ENCODE data around the gene HMHB1. TPM values are rescaled to one million over a fixed set of nuclear protein-coding genes. Genes with fewer than 3 reads are reported as not detected.

Gene HMHB1
- not detected in 2 replicates for total RNA-seq (2014; rRNA removed; shearing (Covaris generic); ENCODE audit: low replicate concordance)

- no peaks in the 10 kb centered on the region for H3K9me2 ChIP-seq (replicated peaks; ENCODE audit: insufficient read depth, low read length)
- H3K27ac ChIP-seq (ENCODE audit: low read length): no peak within 1 kb of the TSS
- H2AFZ ChIP-seq (ENCODE audit: low read length): no peak within 1 kb of the TSS
- no peak within 1 kb of the TSS for H3K4me2 ChIP-seq (ENCODE audit: low read depth, low read length, poor library complexity, severe bottlenecking)
- DNase-seq: no peak
- no peak within 1 kb of the TSS for H3K4me3 ChIP-seq (ENCODE audit: low read length)
- peaks cover 3% of the 10 kb centered on the region; the same call in 1 of the 2 replicates for H3K4me1 ChIP-seq (ENCODE audit: low read length)
- H3K79me2 ChIP-seq (ENCODE audit: low read length): no peaks in the 10 kb centered on the region
- no peak within 1 kb of the TSS for H3K9ac ChIP-seq (ENCODE audit: low read length)
- no peaks in the 10 kb centered on the region for H3K9me3 ChIP-seq (ENCODE audit: low read length)
- no peaks in the 10 kb centered on the region for H4K20me1 ChIP-seq (ENCODE audit: insufficient read depth, low read depth, low read length)
- H3K27me3 ChIP-seq (ENCODE audit: low read length): no peaks in the 10 kb centered on the region
- H3K36me3 ChIP-seq (ENCODE audit: insufficient read depth, low read length): no peaks in the 10 kb centered on the region
These were observed at the start of gene HMHB1 for GRCh38 chr5:143812085-143812705. Gene HMHB1 (plus strand): TSS chr5:143812161.

GRCh38 chr5:143762636-143763220, 49.2 kb upstream of the HMHB1 start:
- H3K4me3 ChIP-seq (ENCODE audit: low read length): no peak overlapping the region
- H3K27me3 ChIP-seq (ENCODE audit: low read length): no peaks in the 10 kb centered on the region
- no peak overlapping the region for H2AFZ ChIP-seq (ENCODE audit: low read length)
- no peaks in the 10 kb centered on the region for H3K4me1 ChIP-seq (ENCODE audit: low read length)
- H3K4me2 ChIP-seq (ENCODE audit: low read depth, low read length, poor library complexity, severe bottlenecking): no peak overlapping the region
- no peak overlapping the region for H3K27ac ChIP-seq (ENCODE audit: low read length)
- H3K9me3 ChIP-seq (ENCODE audit: low read length): no peaks in the 10 kb centered on the region
- no peaks in the 10 kb centered on the region for H3K36me3 ChIP-seq (ENCODE audit: insufficient read depth, low read length)
- no peaks in the 10 kb centered on the region for H3K9me2 ChIP-seq (replicated peaks; ENCODE audit: insufficient read depth, low read length)
- H3K9ac ChIP-seq (ENCODE audit: low read length): no peak overlapping the region
- no peaks in the 10 kb centered on the region for H4K20me1 ChIP-seq (ENCODE audit: insufficient read depth, low read depth, low read length)
- DNase-seq: no peak
- H3K79me2 ChIP-seq (ENCODE audit: low read length): no peaks in the 10 kb centered on the region

- Histone ChIP-seq H3K9me2 (replicated peaks; ENCODE audit: insufficient read depth, low read length) (no peaks in the 10 kb centered on the region), H2AFZ (ENCODE audit: low read length) (no peak overlapping the region), H3K36me3 (ENCODE audit: insufficient read depth, low read length) (no peaks in the 10 kb centered on the region), H3K9ac (ENCODE audit: low read length) (no peak overlapping the region), H3K4me2 (ENCODE audit: low read depth, low read length, poor library complexity, severe bottlenecking) (no peak overlapping the region), H3K79me2 (ENCODE audit: low read length) (no peaks in the 10 kb centered on the region), H3K4me3 (ENCODE audit: low read length) (no peak overlapping the region), H4K20me1 (ENCODE audit: insufficient read depth, low read depth, low read length) (no peaks in the 10 kb centered on the region), H3K27me3 (ENCODE audit: low read length) (no peaks in the 10 kb centered on the region), H3K4me1 (ENCODE audit: low read length) (peaks cover 7% of the 10 kb centered on the region), H3K9me3 (ENCODE audit: low read length) (no peaks in the 10 kb centered on the region), H3K27ac (ENCODE audit: low read length) (no peak overlapping the region)
- DNase-seq: no peak
These were observed 44.8 kb upstream of the HMHB1 start for GRCh38 chr5:143767162-143767561.

DNA sequence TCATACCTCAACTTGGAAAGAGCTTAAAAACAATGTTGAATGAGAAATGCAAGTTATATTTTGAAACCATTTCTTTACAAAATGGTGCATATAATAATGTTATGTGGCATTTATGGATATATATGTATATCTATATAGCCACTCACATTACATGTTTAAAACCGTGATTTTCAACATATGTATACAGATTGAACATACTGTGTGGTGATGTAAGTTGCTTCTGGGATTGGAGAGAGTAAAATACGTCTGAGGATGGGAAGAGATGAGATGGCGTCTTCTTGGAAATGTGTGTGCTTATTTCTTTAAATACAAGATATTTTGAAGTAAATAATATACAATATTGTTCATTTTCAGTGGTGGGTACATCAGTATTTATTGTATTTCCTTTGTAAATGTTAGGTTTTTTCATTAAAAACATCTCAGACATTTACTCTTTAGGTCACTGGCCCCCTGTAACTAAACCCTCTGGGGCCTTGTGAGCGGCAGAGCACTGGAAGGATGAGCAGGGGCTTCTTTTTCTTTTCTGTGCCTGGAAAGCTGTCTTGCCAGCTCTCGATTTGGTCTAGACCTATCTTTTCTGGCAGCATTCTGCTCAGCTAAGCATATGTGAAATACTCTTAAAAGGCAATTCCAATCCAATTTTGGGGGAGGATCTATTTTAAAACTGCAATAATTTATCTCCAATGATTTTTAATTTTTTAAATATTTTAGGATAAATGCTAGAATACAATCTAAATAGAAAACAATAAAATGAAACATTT, 42.8 kb upstream of the HMHB1 start:
- no peak overlapping the region for H2AFZ ChIP-seq (ENCODE audit: low read length)
- H3K9me2 ChIP-seq (replicated peaks; ENCODE audit: insufficient read depth, low read length): no peaks in the 10 kb centered on the region
- no peaks in the 10 kb centered on the region for H3K79me2 ChIP-seq (ENCODE audit: low read length)
- H3K9ac ChIP-seq (ENCODE audit: low read length): no peak overlapping the region
- no peak overlapping the region for H3K4me2 ChIP-seq (ENCODE audit: low read depth, low read length, poor library complexity, severe bottlenecking)
- H3K4me1 ChIP-seq (ENCODE audit: low read length): peaks cover 7% of the 10 kb centered on the region
- H3K36me3 ChIP-seq (ENCODE audit: insufficient read depth, low read length): no peaks in the 10 kb centered on the region
- no peak for DNase-seq
- H3K9me3 ChIP-seq (ENCODE audit: low read length): no peaks in the 10 kb centered on the region
- H3K27ac ChIP-seq (ENCODE audit: low read length): no peak overlapping the region
- H3K27me3 ChIP-seq (ENCODE audit: low read length): no peaks in the 10 kb centered on the region
- no peaks in the 10 kb centered on the region for H4K20me1 ChIP-seq (ENCODE audit: insufficient read depth, low read depth, low read length)
- H3K4me3 ChIP-seq (ENCODE audit: low read length): no peak overlapping the region

GRCh38 chr5:143770450-143770849, 41.5 kb upstream of the HMHB1 start:
- H3K27me3 ChIP-seq (ENCODE audit: low read length): no peaks in the 10 kb centered on the region
- peaks cover 10% of the 10 kb centered on the region for H3K4me1 ChIP-seq (ENCODE audit: low read length)
- H3K9me3 ChIP-seq (ENCODE audit: low read length): no peaks in the 10 kb centered on the region
- no peak overlapping the region for H3K9ac ChIP-seq (ENCODE audit: low read length)
- H2AFZ ChIP-seq (ENCODE audit: low read length): no peak overlapping the region
- H3K4me3 ChIP-seq (ENCODE audit: low read length): no peak overlapping the region
- no peak overlapping the region for H3K27ac ChIP-seq (ENCODE audit: low read length)
- H3K36me3 ChIP-seq (ENCODE audit: insufficient read depth, low read length): no peaks in the 10 kb centered on the region
- no peak for DNase-seq
- no peaks in the 10 kb centered on the region for H3K79me2 ChIP-seq (ENCODE audit: low read length)
- no peaks in the 10 kb centered on the region for H4K20me1 ChIP-seq (ENCODE audit: insufficient read depth, low read depth, low read length)
- H3K4me2 ChIP-seq (ENCODE audit: low read depth, low read length, poor library complexity, severe bottlenecking): no peak overlapping the region
- H3K9me2 ChIP-seq (replicated peaks; ENCODE audit: insufficient read depth, low read length): no peaks in the 10 kb centered on the region

DNA sequence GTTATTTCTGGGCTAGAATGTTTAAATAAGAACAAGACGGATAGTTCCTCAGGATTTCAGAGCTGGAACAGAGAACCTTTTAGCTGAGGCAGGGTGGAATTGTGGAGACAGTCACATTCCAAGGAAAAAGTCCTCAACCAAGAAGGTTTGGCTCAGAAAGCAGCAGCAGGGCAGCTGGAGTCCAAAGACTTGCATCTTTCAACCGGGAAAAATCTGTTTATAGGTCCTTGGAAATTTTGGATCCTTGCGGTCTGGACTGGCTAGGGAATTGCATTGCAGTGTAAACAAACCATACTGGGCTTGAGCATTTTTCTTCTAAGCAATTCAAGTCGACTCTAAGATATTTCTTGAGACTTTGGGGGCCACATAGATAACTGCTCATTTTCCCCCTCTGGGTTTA, 40.8 kb upstream of the HMHB1 start:
- H3K4me2 ChIP-seq (ENCODE audit: low read depth, low read length, poor library complexity, severe bottlenecking): no peak overlapping the region
- no peak for DNase-seq
- no peak overlapping the region for H3K9ac ChIP-seq (ENCODE audit: low read length)
- H3K9me3 ChIP-seq (ENCODE audit: low read length): no peaks in the 10 kb centered on the region
- H3K79me2 ChIP-seq (ENCODE audit: low read length): no peaks in the 10 kb centered on the region
- H2AFZ ChIP-seq (ENCODE audit: low read length): no peak overlapping the region
- no peak overlapping the region for H3K27ac ChIP-seq (ENCODE audit: low read length)
- H4K20me1 ChIP-seq (ENCODE audit: insufficient read depth, low read depth, low read length): no peaks in the 10 kb centered on the region
- H3K9me2 ChIP-seq (replicated peaks; ENCODE audit: insufficient read depth, low read length): no peaks in the 10 kb centered on the region
- no peak overlapping the region for H3K4me3 ChIP-seq (ENCODE audit: low read length)
- no peaks in the 10 kb centered on the region for H3K27me3 ChIP-seq (ENCODE audit: low read length)
- peaks cover 10% of the 10 kb centered on the region for H3K4me1 ChIP-seq (ENCODE audit: low read length)
- no peaks in the 10 kb centered on the region for H3K36me3 ChIP-seq (ENCODE audit: insufficient read depth, low read length)

DNA sequence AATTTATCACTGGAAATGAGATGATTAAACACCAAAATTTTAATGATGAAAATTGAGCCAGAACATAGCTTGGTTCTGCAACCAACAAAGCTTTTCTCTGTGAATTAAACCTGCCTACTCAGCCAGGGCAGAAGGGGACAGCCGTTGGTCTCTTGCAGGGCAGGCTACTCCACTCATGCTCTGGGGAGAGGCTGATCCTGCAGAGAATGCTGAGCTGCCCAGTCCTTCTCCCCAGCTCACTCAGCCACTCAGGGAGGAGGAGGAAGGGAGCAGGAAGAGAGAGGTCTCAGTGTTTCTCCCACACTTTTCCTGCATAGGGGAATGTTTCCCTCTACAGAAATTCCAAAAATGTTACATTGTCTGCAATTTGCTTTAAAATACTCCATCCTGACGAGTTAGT, 40.4 kb upstream of the HMHB1 start:
- H3K79me2 ChIP-seq (ENCODE audit: low read length): no peaks in the 10 kb centered on the region
- H3K27ac ChIP-seq (ENCODE audit: low read length): no peak overlapping the region
- no peaks in the 10 kb centered on the region for H3K9me3 ChIP-seq (ENCODE audit: low read length)
- no peak overlapping the region for H3K4me3 ChIP-seq (ENCODE audit: low read length)
- H3K27me3 ChIP-seq (ENCODE audit: low read length): no peaks in the 10 kb centered on the region
- H2AFZ ChIP-seq (ENCODE audit: low read length): no peak overlapping the region
- no peak overlapping the region for H3K4me2 ChIP-seq (ENCODE audit: low read depth, low read length, poor library complexity, severe bottlenecking)
- H3K36me3 ChIP-seq (ENCODE audit: insufficient read depth, low read length): no peaks in the 10 kb centered on the region
- H3K9me2 ChIP-seq (replicated peaks; ENCODE audit: insufficient read depth, low read length): no peaks in the 10 kb centered on the region
- H3K9ac ChIP-seq (ENCODE audit: low read length): no peak overlapping the region
- no peak for DNase-seq
- H4K20me1 ChIP-seq (ENCODE audit: insufficient read depth, low read depth, low read length): no peaks in the 10 kb centered on the region
- peaks cover 10% of the 10 kb centered on the region for H3K4me1 ChIP-seq (ENCODE audit: low read length)

DNA sequence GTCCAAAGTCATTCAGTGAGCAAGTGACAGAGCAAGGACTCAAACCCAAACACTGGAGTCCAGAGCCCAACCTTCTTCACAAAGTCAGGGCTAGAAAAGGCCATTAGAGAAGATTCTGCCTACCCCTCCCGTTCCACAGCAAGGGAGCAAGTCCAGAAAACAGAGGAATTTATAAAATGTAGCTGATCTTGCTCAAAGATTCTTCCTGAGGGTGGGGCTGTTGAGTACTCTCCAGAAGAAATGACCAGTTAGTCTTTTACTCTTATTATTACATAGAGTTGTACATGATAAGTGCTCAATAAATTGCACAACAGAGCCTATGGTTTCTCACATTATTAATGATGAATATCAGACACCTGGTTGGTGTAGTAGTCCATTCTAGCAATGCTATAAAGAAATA, 39.3 kb upstream of the HMHB1 start:
- no peak overlapping the region for H3K27ac ChIP-seq (ENCODE audit: low read length)
- no peaks in the 10 kb centered on the region for H3K79me2 ChIP-seq (ENCODE audit: low read length)
- H3K9ac ChIP-seq (ENCODE audit: low read length): no peak overlapping the region
- DNase-seq: no peak
- no peaks in the 10 kb centered on the region for H3K36me3 ChIP-seq (ENCODE audit: insufficient read depth, low read length)
- no peaks in the 10 kb centered on the region for H3K27me3 ChIP-seq (ENCODE audit: low read length)
- peaks cover 10% of the 10 kb centered on the region for H3K4me1 ChIP-seq (ENCODE audit: low read length)
- H2AFZ ChIP-seq (ENCODE audit: low read length): no peak overlapping the region
- no peak overlapping the region for H3K4me3 ChIP-seq (ENCODE audit: low read length)
- no peak overlapping the region for H3K4me2 ChIP-seq (ENCODE audit: low read depth, low read length, poor library complexity, severe bottlenecking)
- no peaks in the 10 kb centered on the region for H4K20me1 ChIP-seq (ENCODE audit: insufficient read depth, low read depth, low read length)
- no peaks in the 10 kb centered on the region for H3K9me2 ChIP-seq (replicated peaks; ENCODE audit: insufficient read depth, low read length)
- no peaks in the 10 kb centered on the region for H3K9me3 ChIP-seq (ENCODE audit: low read length)

All from Karpas-422 (cell line).